PC-3 (cell line): ENCODE results near the gene ADSS1. TPM values are rescaled to one million over a fixed set of nuclear protein-coding genes. Genes with fewer than 3 reads are reported as not detected.

Source experiments
- ATAC-seq: fragments of 200-7000 bp; cut with Tn5 transposase; 2 replicates; pipeline ENCODE4 v1.9.1; 2020; ENCODE audit warnings: mild to moderate bottlenecking, moderate library complexity
- BruUV-seq: library from RNA; stranded (reverse); fragments of 400-500 nt; replicated peaks from 2 replicates; lab custom pipeline; 2021; lab: Mats Ljungman, UMichigan
- CTCF ChIA-PET: fragments of 300-600 bp; sonication (Branson Sonifier 250); formaldehyde crosslinking; loops from one replicate; lab custom pipeline; 2022; ENCODE audit warnings: antibody characterized with exemption; lab: Charles Lee
- POLR2A ChIA-PET: fragments of 300-600 bp; sonication (Branson Sonifier 250); formaldehyde crosslinking; loops from one replicate; lab custom pipeline; 2022; ENCODE audit warnings: antibody characterized with exemption; ENCODE audit not compliant: unreplicated experiment; lab: Charles Lee
- DNase-seq: peaks from one replicate; pipeline ENCODE4 v3.0.0-alpha.2; 2015
- H2AFZ ChIP-seq: fragments of 300-600 bp; sonication (generic); 2 replicates; pipeline ENCODE4 v1.6.0; 2016; ENCODE audit warnings: antibody characterized with exemption, low read length
- H3F3A ChIP-seq: fragments of 300-600 bp; sonication (generic); one replicate; pipeline ENCODE4 v1.6.0; 2017; ENCODE audit warnings: antibody characterized with exemption, low read length, control low read depth, mild to moderate bottlenecking; ENCODE audit not compliant: unreplicated experiment
- H3K27ac ChIP-seq: fragments of 300-600 bp; sonication (generic); 2 replicates; pipeline ENCODE4 v1.5.1; 2016; ENCODE audit warnings: mild to moderate bottlenecking, low read length
- H3K27me3 ChIP-seq: fragments of 300-600 bp; sonication (generic); 2 replicates; pipeline ENCODE4 v1.6.1; 2016; ENCODE audit warnings: low read length, mixed read lengths
- H3K36me3 ChIP-seq: fragments of 300-600 bp; sonication (generic); 2 replicates; pipeline ENCODE4 v1.6.1; 2016; ENCODE audit warnings: low read depth, mixed run types, low read length, mixed read lengths
- H3K4me1 ChIP-seq: fragments of 300-600 bp; sonication (generic); 2 replicates; pipeline ENCODE4 v1.5.1; 2016; ENCODE audit warnings: low read length; ENCODE audit not compliant: insufficient read depth
- H3K4me2 ChIP-seq: fragments of 300-600 bp; sonication (generic); 2 replicates; pipeline ENCODE4 v1.6.0; 2016; ENCODE audit warnings: low read length
- H3K4me3 ChIP-seq: fragments of 300-600 bp; sonication (generic); 2 replicates; pipeline ENCODE4 v1.5.1; 2016; ENCODE audit warnings: mild to moderate bottlenecking, low read length, mixed read lengths
- H3K79me2 ChIP-seq: fragments of 300-600 bp; sonication (generic); 2 replicates; pipeline ENCODE4 v1.6.1; 2017; ENCODE audit warnings: low read length, mixed read lengths
- H3K9ac ChIP-seq: fragments of 300-600 bp; sonication (generic); 2 replicates; pipeline ENCODE4 v1.6.0; 2016; ENCODE audit warnings: mild to moderate bottlenecking, low read length
- H3K9me2 ChIP-seq: fragments of 300-600 bp; sonication (generic); replicated peaks from 2 replicates; pipeline ENCODE4 v1.6.1; 2016; ENCODE audit warnings: mixed run types, low read length, mixed read lengths
- H3K9me3 ChIP-seq: fragments of 300-600 bp; sonication (generic); 2 replicates; pipeline ENCODE4 v1.6.1; 2016; ENCODE audit warnings: low read length, mixed read lengths
- H4K20me1 ChIP-seq: fragments of 300-600 bp; sonication (generic); 2 replicates; pipeline ENCODE4 v1.6.1; 2016; ENCODE audit warnings: low read length, mixed read lengths
- EZH2 ChIP-seq: fragments of 300-600 bp; sonication (generic); IDR thresholded peaks from one replicate; pipeline ENCODE4 v1.6.1; 2017; ENCODE audit warnings: antibody characterized with exemption, mild to moderate bottlenecking, low read length; ENCODE audit not compliant: unreplicated experiment
- EZH2phosphoT487 ChIP-seq: fragments of 300-600 bp; sonication (generic); IDR thresholded peaks from 2 replicates; pipeline ENCODE4 v1.6.1; 2018; ENCODE audit warnings: mild to moderate bottlenecking, antibody characterized with exemption, low read length, borderline replicate concordance
- intact Hi-C: fragments of 100-400 bp; cut with micrococcal nuclease; formaldehyde crosslinking; loops from 2 replicates; pipeline ENCODE4 v1.9.0; 2023
- total RNA-seq: library from RNA; depleted of rRNA; stranded (reverse); fragments of >200 nt; gene quantifications from 2 replicates; pipeline ENCODE4 v1.2.3, GENCODE V29; 2014
- TF ChIP-seq, protein P1 (sequence below): fragments of 300-600 bp; sonication (generic); conservative IDR thresholded peaks from 2 replicates; pipeline ENCODE4 v1.5.1; 2017; ENCODE audit warnings: antibody characterized with exemption, low read depth, mild to moderate bottlenecking, low read length

Gene ADSS1
- total RNA-seq, 1 experiment from 2014 or later: 7.9 TPM

DNA sequence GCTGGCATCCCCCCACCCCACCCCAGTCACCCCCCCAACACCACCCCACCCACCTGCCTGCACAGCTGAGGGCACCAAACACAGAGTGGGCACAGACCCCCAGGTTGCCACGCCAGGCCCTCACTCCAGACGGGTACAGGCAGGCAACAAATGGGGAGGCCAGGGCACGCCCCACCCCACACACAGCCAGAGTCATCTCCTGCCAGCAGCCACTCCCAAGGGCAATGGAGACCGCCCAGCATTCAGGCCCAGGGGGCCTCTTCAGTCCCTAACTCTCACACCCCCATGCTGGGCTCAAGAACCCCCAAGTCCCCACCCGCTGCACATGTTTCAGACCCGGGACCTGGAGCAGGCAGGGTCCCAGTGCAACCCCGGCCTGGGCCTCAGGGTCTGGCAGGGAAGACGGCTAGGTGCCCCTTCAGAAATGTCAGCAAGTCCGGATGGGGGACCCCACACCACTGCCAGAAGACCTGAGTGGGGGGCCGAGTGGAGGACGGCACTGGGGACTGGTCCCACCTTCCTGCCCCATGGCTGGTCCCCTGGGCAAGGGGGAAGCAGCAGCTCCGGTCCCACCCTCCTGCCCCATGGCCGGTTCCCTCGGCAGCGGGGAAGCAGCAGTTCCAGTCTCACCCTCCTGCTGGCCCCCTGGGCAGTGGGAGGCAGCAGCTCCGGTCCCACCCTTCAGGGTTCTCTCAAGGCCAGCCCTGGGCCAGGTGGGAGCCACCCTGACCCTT is 59.6 kb downstream of the ADSS1 start:
- no peaks in the 10 kb centered on the region for H3K9me2 ChIP-seq
- intact Hi-C loops: no loop called here
- peaks cover 12% of the 10 kb centered on the region for H3K79me2 ChIP-seq
- no peaks in the 10 kb centered on the region for H4K20me1 ChIP-seq
- H3K9me3 ChIP-seq: no peaks in the 10 kb centered on the region
- BruUV-seq: no TSS peak
- DNase-seq (no peak), ATAC-seq (no peak)
- no peak overlapping the region for H3K9ac ChIP-seq
- H3K27ac ChIP-seq: no peak overlapping the region
- H3K27me3 ChIP-seq: no peaks in the 10 kb centered on the region
- H3F3A ChIP-seq: no peaks in the 10 kb centered on the region
- H3K4me3 ChIP-seq: no peak overlapping the region
- TF ChIP-seq, protein P1, sequence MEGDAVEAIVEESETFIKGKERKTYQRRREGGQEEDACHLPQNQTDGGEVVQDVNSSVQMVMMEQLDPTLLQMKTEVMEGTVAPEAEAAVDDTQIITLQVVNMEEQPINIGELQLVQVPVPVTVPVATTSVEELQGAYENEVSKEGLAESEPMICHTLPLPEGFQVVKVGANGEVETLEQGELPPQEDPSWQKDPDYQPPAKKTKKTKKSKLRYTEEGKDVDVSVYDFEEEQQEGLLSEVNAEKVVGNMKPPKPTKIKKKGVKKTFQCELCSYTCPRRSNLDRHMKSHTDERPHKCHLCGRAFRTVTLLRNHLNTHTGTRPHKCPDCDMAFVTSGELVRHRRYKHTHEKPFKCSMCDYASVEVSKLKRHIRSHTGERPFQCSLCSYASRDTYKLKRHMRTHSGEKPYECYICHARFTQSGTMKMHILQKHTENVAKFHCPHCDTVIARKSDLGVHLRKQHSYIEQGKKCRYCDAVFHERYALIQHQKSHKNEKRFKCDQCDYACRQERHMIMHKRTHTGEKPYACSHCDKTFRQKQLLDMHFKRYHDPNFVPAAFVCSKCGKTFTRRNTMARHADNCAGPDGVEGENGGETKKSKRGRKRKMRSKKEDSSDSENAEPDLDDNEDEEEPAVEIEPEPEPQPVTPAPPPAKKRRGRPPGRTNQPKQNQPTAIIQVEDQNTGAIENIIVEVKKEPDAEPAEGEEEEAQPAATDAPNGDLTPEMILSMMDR: no peak
- TF ChIP-seq EZH2phosphoT487 (no peak), EZH2 (no peak)
- H2AFZ ChIP-seq: no peak overlapping the region
- ChIA-PET POLR2A (no interaction called here), CTCF (no interaction called here)
- H3K4me2 ChIP-seq: no peak overlapping the region
- H3K4me1 ChIP-seq: no peaks in the 10 kb centered on the region
- H3K36me3 ChIP-seq: no peaks in the 10 kb centered on the region

DNA sequence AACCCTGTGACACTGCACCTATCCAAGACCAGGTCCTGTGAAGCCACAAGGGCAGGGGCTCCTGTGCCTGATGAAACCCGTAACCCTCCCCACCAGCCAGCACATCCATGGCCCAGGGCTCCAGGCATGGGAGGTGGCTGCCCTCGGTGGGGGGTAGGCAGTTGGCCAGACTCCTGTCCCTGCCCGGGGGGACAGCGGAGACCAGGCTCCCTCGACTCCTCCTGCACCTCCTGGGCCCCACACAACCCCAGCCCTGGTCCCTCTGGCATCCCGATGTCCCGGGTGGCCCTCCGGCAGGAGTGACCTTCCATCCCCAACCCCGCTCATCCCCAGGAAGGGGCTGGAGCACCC is 60.2 kb downstream of the ADSS1 start:
- H3K9ac ChIP-seq: no peak overlapping the region
- no peak overlapping the region for H3K4me3 ChIP-seq
- ChIA-PET POLR2A (no interaction called here), CTCF (no interaction called here)
- intact Hi-C loops: no loop called here
- ATAC-seq: no peak
- H3F3A ChIP-seq: no peaks in the 10 kb centered on the region
- no peaks in the 10 kb centered on the region for H3K9me2 ChIP-seq
- no peaks in the 10 kb centered on the region for H3K27me3 ChIP-seq
- no peak overlapping the region for H3K4me2 ChIP-seq
- H3K79me2 ChIP-seq: peaks cover 14% of the 10 kb centered on the region
- no peaks in the 10 kb centered on the region for H3K36me3 ChIP-seq
- TF ChIP-seq EZH2 (no peak), EZH2phosphoT487 (no peak)
- TF ChIP-seq, protein P1: no peak
- BruUV-seq: no TSS peak
- no peak for DNase-seq
- no peaks in the 10 kb centered on the region for H4K20me1 ChIP-seq
- H2AFZ ChIP-seq: no peak overlapping the region
- H3K27ac ChIP-seq: no peak overlapping the region
- H3K4me1 ChIP-seq: no peaks in the 10 kb centered on the region
- H3K9me3 ChIP-seq: no peaks in the 10 kb centered on the region

DNA sequence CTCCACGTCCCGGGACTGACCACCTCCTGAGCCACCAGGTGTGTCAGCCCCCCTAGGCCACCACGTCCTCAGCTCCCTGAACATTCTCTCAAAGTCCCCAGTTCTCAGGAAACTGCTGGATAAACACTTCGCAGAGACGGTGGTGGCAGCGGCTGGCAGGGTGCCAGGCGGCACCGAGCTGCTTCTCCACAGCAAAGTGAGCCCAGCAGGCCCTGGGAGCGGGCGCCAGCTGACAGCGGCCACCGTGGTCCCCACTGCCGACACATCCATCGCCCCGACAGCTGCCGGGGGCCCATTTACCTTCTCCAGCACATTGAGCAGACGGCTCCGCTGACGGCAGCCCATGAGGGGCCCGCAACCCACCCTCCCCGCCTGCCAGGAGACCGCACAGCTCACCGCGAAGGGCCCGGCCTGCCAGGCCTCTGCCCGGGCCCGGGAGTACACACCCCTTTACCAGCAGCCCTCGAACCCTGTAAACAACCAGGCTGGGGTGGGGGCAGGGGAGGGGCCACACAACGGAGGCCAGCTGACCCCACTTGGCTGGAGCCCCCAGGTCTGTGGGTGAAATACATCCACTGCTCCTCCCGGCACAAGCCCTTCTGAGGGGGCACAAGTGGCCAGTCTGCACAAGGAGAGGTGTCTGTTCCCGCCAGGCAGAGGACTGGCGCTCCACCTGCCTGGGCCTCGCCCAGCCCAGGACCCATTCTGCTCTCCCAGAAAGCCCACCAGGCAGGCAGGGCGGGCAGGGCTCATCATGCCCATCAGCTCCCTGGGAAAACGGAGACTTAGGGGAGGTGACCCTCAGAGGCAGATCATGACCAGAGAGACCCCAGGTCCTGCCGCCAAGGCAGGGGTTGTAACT is 61.0 kb downstream of the ADSS1 start:
- no peaks in the 10 kb centered on the region for H3K9me2 ChIP-seq
- H3K4me2 ChIP-seq: no peak overlapping the region
- H3K36me3 ChIP-seq: no peaks in the 10 kb centered on the region
- H3K4me1 ChIP-seq: no peaks in the 10 kb centered on the region
- no peak for TF ChIP-seq EZH2
- TF ChIP-seq EZH2phosphoT487: no peak
- CTCF ChIA-PET: no interaction called here
- peaks cover 23% of the 10 kb centered on the region for H3K79me2 ChIP-seq
- no peak overlapping the region for H3K4me3 ChIP-seq
- ATAC-seq (no peak), DNase-seq (no peak)
- H3K27ac ChIP-seq: no peak overlapping the region
- no peak overlapping the region for H2AFZ ChIP-seq
- H3K27me3 ChIP-seq: no peaks in the 10 kb centered on the region
- POLR2A ChIA-PET: no interaction called here
- no peaks in the 10 kb centered on the region for H3F3A ChIP-seq
- H3K9me3 ChIP-seq: no peaks in the 10 kb centered on the region
- no peaks in the 10 kb centered on the region for H4K20me1 ChIP-seq
- BruUV-seq: no TSS peak
- intact Hi-C loops: no loop called here
- no peak overlapping the region for H3K9ac ChIP-seq
